Immature natural killer cell (primary cell): ENCODE measurements around the gene SP110. TPM values are rescaled to one million over a fixed set of nuclear protein-coding genes. Genes with fewer than 3 reads are reported as not detected.

Experiments
- DNase-seq, 3 donors: peaks; one replicate each; pipeline ENCODE4 v3.0.0; 2022; ENCODE audit warnings: mixed read lengths in 1 of 3
- H3K27ac Mint-ChIP-seq, 6 donors: one replicate each; pipeline ENCODE4 v1.8.0; 2020; ENCODE audit warnings: mixed read lengths in 6 of 6, mild to moderate bottlenecking in 5 of 6, inconsistent platforms in 4 of 6, moderate library complexity in 3 of 6
- H3K27me3 Mint-ChIP-seq, 3 donors: one replicate each; pipeline ENCODE4 v1.8.0; 2020 to 2021; ENCODE audit warnings: low read depth in 3 of 3, mild to moderate bottlenecking in 3 of 3, mixed read lengths in 3 of 3, moderate library complexity in 3 of 3, inconsistent platforms in 1 of 3
- H3K36me3 Mint-ChIP-seq, 3 donors: one replicate each; pipeline ENCODE4 v1.8.0; 2020; ENCODE audit warnings: mixed read lengths in 3 of 3, inconsistent platforms in 2 of 3, mild to moderate bottlenecking in 2 of 3
- H3K4me1 Mint-ChIP-seq, 2 donors: one replicate each; pipeline ENCODE4 v1.8.0; 2020; ENCODE audit warnings: inconsistent platforms in 2 of 2, mild to moderate bottlenecking in 2 of 2, mixed read lengths in 2 of 2, moderate library complexity in 1 of 2
- H3K4me3 Mint-ChIP-seq, 5 donors: one replicate each; pipeline ENCODE4 v1.8.0; 2020; ENCODE audit warnings: mild to moderate bottlenecking in 5 of 5, mixed read lengths in 5 of 5, inconsistent platforms in 3 of 5, moderate library complexity in 3 of 5
- H3K9me3 Mint-ChIP-seq, 6 donors: one replicate each; pipeline ENCODE4 v1.8.0; 2020; ENCODE audit warnings: mild to moderate bottlenecking in 6 of 6, mixed read lengths in 6 of 6, inconsistent platforms in 4 of 6, moderate library complexity in 3 of 6
- polyA plus RNA-seq, 3 donors: library from polyadenylated mRNA; unstranded; fragments of 300-500 nt; fragmentation: Illumina TruSeq; gene quantifications; one replicate each; pipeline ENCODE4 v1.2.3, GENCODE V29; 2021

SP110 gene
- polyA plus RNA-seq, 3 donors from 2014 or later, result 49.0 to 97.9 (median 60.5) TPM

- peak overlapping the region in 1 of 6 donors; percentile 80 for H3K27ac Mint-ChIP-seq
- no peaks in the 10 kb centered on the region for H3K9me3 Mint-ChIP-seq
- H3K36me3 Mint-ChIP-seq, result peaks cover 43 to 71% (median 44%) of the 10 kb centered on the region in 3 donors
- H3K4me3 Mint-ChIP-seq, result no peak overlapping the region
- H3K27me3 Mint-ChIP-seq, result no peaks in the 10 kb centered on the region
- no peak for DNase-seq
- H3K4me1 Mint-ChIP-seq, result no peaks in the 10 kb centered on the region
Measured at GRCh38 chr2:230176996-230177395, 42.8 kb downstream of the SP110 start.

GRCh38 chr2:230174466-230174865 lies 45.3 kb downstream of the SP110 start:
- no peak for DNase-seq
- peaks cover 6 to 10% of the 10 kb centered on the region in 2 donors for H3K4me1 Mint-ChIP-seq
- H3K4me3 Mint-ChIP-seq, result no peak overlapping the region
- H3K9me3 Mint-ChIP-seq, result no peaks in the 10 kb centered on the region
- H3K36me3 Mint-ChIP-seq, result peaks cover 29 to 58% (median 34%) of the 10 kb centered on the region in 3 donors
- H3K27me3 Mint-ChIP-seq, result no peaks in the 10 kb centered on the region
- peak overlapping the region in 1 of 6 donors; percentile 20 for H3K27ac Mint-ChIP-seq

- H3K4me3 Mint-ChIP-seq, result no peak overlapping the region
- H3K36me3 Mint-ChIP-seq, result peaks cover 26 to 55% (median 29%) of the 10 kb centered on the region in 3 donors
- no peak for DNase-seq
- peaks cover 6 to 10% of the 10 kb centered on the region in 2 donors for H3K4me1 Mint-ChIP-seq
- H3K27me3 Mint-ChIP-seq, result no peaks in the 10 kb centered on the region
- no peaks in the 10 kb centered on the region for H3K9me3 Mint-ChIP-seq
- H3K27ac Mint-ChIP-seq, result no peak overlapping the region
Measured at GRCh38 chr2:230172852-230173251, 46.9 kb downstream of the SP110 start.

GRCh38 chr2:230172156-230172555 lies 47.6 kb downstream of the SP110 start:
- Mint-ChIP-seq H3K4me1 (peaks cover 6 to 10% of the 10 kb centered on the region in 2 donors), H3K4me3 (no peak overlapping the region), H3K9me3 (no peaks in the 10 kb centered on the region), H3K27ac (no peak overlapping the region), H3K27me3 (no peaks in the 10 kb centered on the region), H3K36me3 (peaks cover 27 to 55% (median 28%) of the 10 kb centered on the region in 3 donors)
- DNase-seq, result no peak

GRCh38 chr2:230170532-230170931 lies 49.3 kb downstream of the SP110 start:
- DNase-seq, result peak in 1 of 3 donors; percentile 8
- H3K4me3 Mint-ChIP-seq, result no peak overlapping the region
- no peaks in the 10 kb centered on the region for H3K9me3 Mint-ChIP-seq
- no peaks in the 10 kb centered on the region for H3K27me3 Mint-ChIP-seq
- peaks cover 6 to 10% of the 10 kb centered on the region in 2 donors for H3K4me1 Mint-ChIP-seq
- peak overlapping the region in 3 of 6 donors; percentile 62 to 71 (median 65) for H3K27ac Mint-ChIP-seq
- peaks cover 25 to 50% (median 30%) of the 10 kb centered on the region in 3 donors for H3K36me3 Mint-ChIP-seq

GRCh38 chr2:230166557-230167170 lies 53.1 kb downstream of the SP110 start:
- DNase-seq, result no peak
- Mint-ChIP-seq H3K27ac (peak overlapping the region in 1 of 6 donors; percentile 8), H3K4me3 (no peak overlapping the region), H3K4me1 (peaks cover 8 to 10% of the 10 kb centered on the region in 2 donors), H3K27me3 (no peaks in the 10 kb centered on the region), H3K9me3 (no peaks in the 10 kb centered on the region), H3K36me3 (peaks cover 23 to 42% (median 33%) of the 10 kb centered on the region in 3 donors)

- H3K27ac Mint-ChIP-seq, result no peak overlapping the region
- H3K36me3 Mint-ChIP-seq, result peaks cover 23 to 30% (median 27%) of the 10 kb centered on the region in 3 donors
- H3K4me3 Mint-ChIP-seq, result no peak overlapping the region
- H3K27me3 Mint-ChIP-seq, result no peaks in the 10 kb centered on the region
- H3K4me1 Mint-ChIP-seq, result peaks cover 2 to 5% of the 10 kb centered on the region in 2 donors
- no peak for DNase-seq
- H3K9me3 Mint-ChIP-seq, result no peaks in the 10 kb centered on the region
Measured at GRCh38 chr2:230164139-230164538, 55.6 kb downstream of the SP110 start.

GRCh38 chr2:230162981-230163380 lies 56.8 kb downstream of the SP110 start:
- no peak for DNase-seq
- H3K4me3 Mint-ChIP-seq, result no peak overlapping the region
- H3K27me3 Mint-ChIP-seq, result no peaks in the 10 kb centered on the region
- peaks cover 17 to 22% (median 22%) of the 10 kb centered on the region in 3 donors for H3K36me3 Mint-ChIP-seq
- H3K27ac Mint-ChIP-seq, result peak overlapping the region in 1 of 6 donors; percentile 48
- peaks cover 2 to 5% of the 10 kb centered on the region in 2 donors for H3K4me1 Mint-ChIP-seq
- no peaks in the 10 kb centered on the region for H3K9me3 Mint-ChIP-seq

- Mint-ChIP-seq H3K4me1 (peaks cover 2 to 5% of the 10 kb centered on the region in 2 donors), H3K36me3 (peaks cover 9 to 10% (median 10%) of the 10 kb centered on the region in 3 donors), H3K27ac (no peak overlapping the region), H3K4me3 (no peak overlapping the region), H3K9me3 (no peaks in the 10 kb centered on the region), H3K27me3 (peaks cover 0 to 2% (median 2%) of the 10 kb centered on the region in 3 donors)
- no peak for DNase-seq
Measured at GRCh38 chr2:230161184-230161583, 58.6 kb downstream of the SP110 start.

- no peaks in the 10 kb centered on the region for H3K9me3 Mint-ChIP-seq
- peaks cover 0 to 2% (median 2%) of the 10 kb centered on the region in 3 donors for H3K27me3 Mint-ChIP-seq
- H3K4me3 Mint-ChIP-seq, result peak overlapping the region in 1 of 5 donors; percentile 44
- H3K27ac Mint-ChIP-seq, result no peak overlapping the region
- peaks cover 2 to 5% of the 10 kb centered on the region in 2 donors for H3K4me1 Mint-ChIP-seq
- H3K36me3 Mint-ChIP-seq, result peaks cover 8 to 9% (median 9%) of the 10 kb centered on the region in 3 donors
- peak; percentile 44 to 50 (median 47) for DNase-seq
Measured at GRCh38 chr2:230160112-230160660, 59.6 kb downstream of the SP110 start.

GRCh38 chr2:230158468-230158867 lies 61.3 kb downstream of the SP110 start:
- peaks cover 0 to 2% (median 0%) of the 10 kb centered on the region in 6 donors for H3K9me3 Mint-ChIP-seq
- no peak overlapping the region for H3K27ac Mint-ChIP-seq
- no peak overlapping the region for H3K4me3 Mint-ChIP-seq
- peaks cover 1 to 5% of the 10 kb centered on the region in 2 donors for H3K4me1 Mint-ChIP-seq
- peaks cover 0 to 3% (median 1%) of the 10 kb centered on the region in 3 donors for H3K36me3 Mint-ChIP-seq
- DNase-seq, result no peak
- H3K27me3 Mint-ChIP-seq, result peaks cover 0 to 2% (median 2%) of the 10 kb centered on the region in 3 donors

- Mint-ChIP-seq H3K9me3 (peaks cover 0 to 2% (median 0%) of the 10 kb centered on the region in 6 donors), H3K36me3 (peaks cover 0 to 3% (median 0%) of the 10 kb centered on the region in 3 donors), H3K27ac (no peak overlapping the region), H3K27me3 (peaks cover 0 to 2% (median 2%) of the 10 kb centered on the region in 3 donors), H3K4me3 (no peak overlapping the region), H3K4me1 (peaks cover 0 to 5% of the 10 kb centered on the region in 2 donors)
- no peak for DNase-seq
Measured at GRCh38 chr2:230156782-230157699, 62.7 kb downstream of the SP110 start.

- peaks cover 0 to 5% of the 10 kb centered on the region in 2 donors for H3K4me1 Mint-ChIP-seq
- H3K4me3 Mint-ChIP-seq, result no peak overlapping the region
- peaks cover 0 to 3% (median 0%) of the 10 kb centered on the region in 3 donors for H3K36me3 Mint-ChIP-seq
- H3K27me3 Mint-ChIP-seq, result peaks cover 0 to 2% (median 2%) of the 10 kb centered on the region in 3 donors
- DNase-seq, result no peak
- peaks cover 0 to 2% (median 0%) of the 10 kb centered on the region in 6 donors for H3K9me3 Mint-ChIP-seq
- no peak overlapping the region for H3K27ac Mint-ChIP-seq
Measured at GRCh38 chr2:230155359-230155758, 64.4 kb downstream of the SP110 start.
